Measurements from ENCODE around the gene MIEF1. TPM values are rescaled to one million over a fixed set of nuclear protein-coding genes. Genes with fewer than 3 reads are reported as not detected.

MIEF1 gene
- total RNA-seq, 4 donors from 2014 or later: 19.2 to 23.6 (median 23.4) TPM

DNA sequence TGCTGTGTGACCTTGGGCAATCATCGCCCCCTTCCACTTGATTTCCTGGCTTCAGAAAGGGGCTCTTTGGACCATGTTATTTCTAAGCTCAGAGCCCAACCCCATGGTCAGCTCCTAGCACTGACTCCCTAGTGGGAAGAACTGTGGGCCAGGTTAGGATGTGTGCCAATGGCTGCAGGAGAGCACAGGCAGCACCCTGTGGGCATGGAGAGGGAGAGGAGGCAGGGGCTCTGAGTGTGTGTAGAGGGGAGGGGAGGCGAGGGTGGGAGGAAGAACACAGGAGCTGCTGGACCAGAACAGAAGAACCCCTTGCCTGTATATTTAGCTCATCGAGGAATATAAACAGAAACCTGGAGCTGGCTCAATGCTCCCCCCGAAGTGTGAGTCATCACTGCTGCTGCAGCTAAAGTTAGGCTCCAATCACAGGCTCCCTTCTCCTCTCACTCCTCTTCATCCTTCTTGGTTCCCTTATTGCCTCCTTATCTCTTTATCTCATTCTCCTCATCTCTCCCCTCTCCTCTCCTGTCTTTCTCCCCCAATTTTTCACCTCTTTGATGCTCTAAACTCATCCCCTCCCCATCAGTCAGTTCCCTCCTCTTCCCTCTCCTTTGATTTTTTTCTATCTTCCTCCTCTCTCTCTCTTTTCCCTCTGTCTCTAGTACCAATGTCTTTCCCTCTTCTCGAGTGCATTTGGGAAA lies 44.9 kb downstream of the MIEF1 start:
- no peak for DNase-seq (ENCODE audit: low spot score in 2 of 2)
- Histone ChIP-seq H3K9me3 (no peaks in the 10 kb centered on the region), H3K27ac (no peak overlapping the region), H3K27me3 (peaks cover 60% of the 10 kb centered on the region), H3K4me1 (no peaks in the 10 kb centered on the region), H3K36me3 (no peaks in the 10 kb centered on the region), H3K4me3 (no peak overlapping the region)
- TF ChIP-seq POLR2AphosphoS5 (IDR thresholded peaks at IDR 0.05) (no peak), EP300 (IDR thresholded peaks at IDR 0.05) (no peak)
- TF ChIP-seq, protein P1, sequence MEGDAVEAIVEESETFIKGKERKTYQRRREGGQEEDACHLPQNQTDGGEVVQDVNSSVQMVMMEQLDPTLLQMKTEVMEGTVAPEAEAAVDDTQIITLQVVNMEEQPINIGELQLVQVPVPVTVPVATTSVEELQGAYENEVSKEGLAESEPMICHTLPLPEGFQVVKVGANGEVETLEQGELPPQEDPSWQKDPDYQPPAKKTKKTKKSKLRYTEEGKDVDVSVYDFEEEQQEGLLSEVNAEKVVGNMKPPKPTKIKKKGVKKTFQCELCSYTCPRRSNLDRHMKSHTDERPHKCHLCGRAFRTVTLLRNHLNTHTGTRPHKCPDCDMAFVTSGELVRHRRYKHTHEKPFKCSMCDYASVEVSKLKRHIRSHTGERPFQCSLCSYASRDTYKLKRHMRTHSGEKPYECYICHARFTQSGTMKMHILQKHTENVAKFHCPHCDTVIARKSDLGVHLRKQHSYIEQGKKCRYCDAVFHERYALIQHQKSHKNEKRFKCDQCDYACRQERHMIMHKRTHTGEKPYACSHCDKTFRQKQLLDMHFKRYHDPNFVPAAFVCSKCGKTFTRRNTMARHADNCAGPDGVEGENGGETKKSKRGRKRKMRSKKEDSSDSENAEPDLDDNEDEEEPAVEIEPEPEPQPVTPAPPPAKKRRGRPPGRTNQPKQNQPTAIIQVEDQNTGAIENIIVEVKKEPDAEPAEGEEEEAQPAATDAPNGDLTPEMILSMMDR (IDR thresholded peaks at IDR 0.05): no peak
- WGBS: 44% methylated on average over 5 of the region's 5 CpGs

DNA sequence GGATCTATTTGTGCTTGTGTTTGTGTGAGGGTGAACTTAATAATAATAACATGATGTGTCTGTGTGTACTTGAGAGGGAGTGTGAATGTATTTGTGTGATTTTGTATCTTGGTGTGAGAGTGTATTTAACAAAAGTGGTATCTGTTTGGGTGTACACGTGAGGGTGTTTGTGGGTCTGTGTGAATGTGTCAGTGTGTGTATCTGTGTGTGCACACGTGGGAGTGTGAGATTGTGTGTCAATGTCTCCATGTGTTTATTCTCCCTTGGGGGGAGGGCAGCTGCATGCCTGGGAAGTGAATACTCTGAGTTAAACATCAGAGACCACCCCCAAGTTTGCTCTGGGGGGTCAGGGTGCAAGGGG lies 45.5 kb downstream of the MIEF1 start:
- no peak for DNase-seq (ENCODE audit: low spot score in 2 of 2)
- WGBS: 48% methylated on average over 2 of the region's 2 CpGs
- Histone ChIP-seq H3K27me3 (peaks cover 57% of the 10 kb centered on the region), H3K9me3 (no peaks in the 10 kb centered on the region), H3K4me3 (no peak overlapping the region), H3K36me3 (no peaks in the 10 kb centered on the region), H3K27ac (no peak overlapping the region), H3K4me1 (no peaks in the 10 kb centered on the region)
- no peak for TF ChIP-seq POLR2A (IDR thresholded peaks at IDR 0.05)
- TF ChIP-seq, protein P1 (IDR thresholded peaks at IDR 0.05): no peak
- TF ChIP-seq POLR2AphosphoS5 (IDR thresholded peaks at IDR 0.05): no peak
- TF ChIP-seq EP300 (IDR thresholded peaks at IDR 0.05): no peak

DNA sequence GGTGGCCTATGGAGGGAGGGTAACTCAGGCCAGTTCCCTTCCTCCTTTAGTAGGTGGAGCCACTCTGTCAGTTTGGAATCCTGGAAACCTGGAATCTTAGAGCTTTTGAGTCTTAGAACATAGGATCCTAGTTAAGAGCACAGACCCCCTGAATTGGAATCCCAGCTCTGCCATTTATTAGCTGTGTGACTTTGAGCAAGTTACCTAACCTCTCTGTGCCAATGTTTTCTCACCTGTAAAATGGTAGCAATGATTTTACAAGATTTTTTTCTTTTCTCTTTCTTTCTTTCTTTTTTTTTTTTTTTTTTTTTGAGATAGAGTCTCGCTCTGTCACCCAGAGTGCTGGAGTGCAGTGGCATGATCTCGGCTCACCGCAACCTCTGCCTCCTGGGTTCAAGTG lies 51.3 kb downstream of the MIEF1 start:
- 88% methylated on average over 3 of the region's 3 CpGs for WGBS
- Histone ChIP-seq H3K9me3 (no peaks in the 10 kb centered on the region), H3K4me1 (peaks cover 14% of the 10 kb centered on the region), H3K36me3 (no peaks in the 10 kb centered on the region), H3K4me3 (no peak overlapping the region), H3K27me3 (peaks cover 59% of the 10 kb centered on the region), H3K27ac (no peak overlapping the region)
- TF ChIP-seq, protein P1 (IDR thresholded peaks at IDR 0.05): no peak
- TF ChIP-seq EP300 (IDR thresholded peaks at IDR 0.05) (no peak), POLR2AphosphoS5 (IDR thresholded peaks at IDR 0.05) (no peak), POLR2A (IDR thresholded peaks at IDR 0.05) (no peak)
- no peak for DNase-seq (ENCODE audit: low spot score in 2 of 2)

DNA sequence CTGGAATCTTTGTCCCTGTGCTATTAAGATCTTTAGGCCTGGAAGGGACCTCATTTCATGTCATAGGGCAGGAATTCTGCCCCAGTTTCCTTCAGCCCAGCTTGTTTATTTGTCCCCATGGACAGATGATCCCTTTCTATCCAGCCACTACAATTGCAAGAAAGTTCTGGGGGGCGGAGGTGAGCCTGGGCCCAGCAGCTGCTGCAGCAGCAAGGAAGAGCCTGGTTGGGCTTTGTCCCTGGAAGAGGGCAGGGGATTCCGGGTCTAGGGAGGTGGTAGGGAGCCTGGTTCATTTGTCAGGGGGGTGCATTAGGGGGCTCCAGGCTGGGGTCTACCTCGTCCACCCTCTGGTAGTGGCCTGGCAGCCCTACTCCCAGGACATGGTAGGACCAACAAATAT lies 52.1 kb downstream of the MIEF1 start:
- no peak for DNase-seq (ENCODE audit: low spot score in 2 of 2)
- H3K4me1 ChIP-seq: peaks cover 16% of the 10 kb centered on the region
- WGBS: 74% methylated on average over 3 of the region's 3 CpGs
- no peak overlapping the region for H3K4me3 ChIP-seq
- no peaks in the 10 kb centered on the region for H3K36me3 ChIP-seq
- no peak overlapping the region for H3K27ac ChIP-seq
- TF ChIP-seq EP300 (IDR thresholded peaks at IDR 0.05) (no peak), POLR2A (IDR thresholded peaks at IDR 0.05) (no peak), POLR2AphosphoS5 (IDR thresholded peaks at IDR 0.05) (no peak)
- TF ChIP-seq, protein P1 (IDR thresholded peaks at IDR 0.05): no peak
- no peaks in the 10 kb centered on the region for H3K9me3 ChIP-seq
- peaks cover 59% of the 10 kb centered on the region for H3K27me3 ChIP-seq

DNA sequence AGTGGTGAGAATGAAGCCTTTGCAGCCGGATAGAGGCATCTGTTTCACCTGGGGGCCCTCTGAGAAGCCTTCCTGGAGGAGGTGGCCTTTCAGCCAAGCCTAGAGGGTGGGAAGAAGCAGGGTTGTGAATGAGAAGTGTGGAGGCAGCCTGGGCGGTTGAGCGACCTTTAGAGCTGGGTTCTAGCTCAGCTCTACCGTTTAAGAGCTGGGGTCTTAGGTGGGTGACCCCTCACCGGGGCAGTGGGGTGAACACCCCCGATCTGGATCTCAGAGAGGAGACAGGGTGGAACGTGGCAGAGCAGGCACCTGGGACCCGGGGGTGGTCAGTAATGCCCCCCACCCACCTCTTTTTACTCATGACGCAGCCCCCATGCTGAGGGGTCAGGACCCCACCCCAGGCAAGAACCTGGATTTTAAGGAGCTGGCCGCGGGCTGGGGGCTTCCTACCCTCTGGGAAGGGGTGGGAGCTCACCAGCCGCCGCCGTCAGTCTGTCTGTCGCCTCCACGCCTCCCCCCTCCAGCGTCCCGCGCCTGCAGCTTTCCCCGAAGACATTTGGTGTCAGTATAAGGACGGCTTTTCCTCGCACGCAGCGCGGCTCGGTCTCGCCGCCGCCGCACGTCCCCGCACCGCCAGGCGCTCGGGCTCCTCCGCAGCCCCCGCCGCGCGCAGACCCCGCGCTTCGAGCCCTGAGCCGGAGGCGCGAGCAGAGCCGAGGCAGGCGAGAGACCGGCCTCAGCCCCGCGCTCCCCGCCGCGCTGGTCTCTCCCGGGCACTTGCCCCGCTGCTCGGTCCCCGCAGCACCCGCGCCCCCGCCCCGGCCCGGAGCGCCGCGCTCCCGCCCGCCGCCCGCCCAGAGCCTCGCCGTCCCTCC lies 55.1 kb downstream of the MIEF1 start:
- Histone ChIP-seq H3K27ac (no peak overlapping the region), H3K27me3 (peaks cover 53% of the 10 kb centered on the region), H3K4me3 (peak overlapping the region; percentile 45), H3K9me3 (no peaks in the 10 kb centered on the region), H3K36me3 (no peaks in the 10 kb centered on the region), H3K4me1 (peaks cover 16% of the 10 kb centered on the region)
- no peak for DNase-seq (ENCODE audit: low spot score in 2 of 2)
- TF ChIP-seq POLR2AphosphoS5 (IDR thresholded peaks at IDR 0.05): no peak
- TF ChIP-seq EP300 (IDR thresholded peaks at IDR 0.05): no peak
- TF ChIP-seq POLR2A (IDR thresholded peaks at IDR 0.05): no peak
- TF ChIP-seq, protein P1 (IDR thresholded peaks at IDR 0.05): no peak
- WGBS: 29% methylated on average over 15 of the region's 72 CpGs

All from suprapubic skin (tissue), 4 donors.